HG02678 (cell line): ENCODE results near the gene ATG7.
A peak's percentile ranks its signal among the peaks of the same experiment; 100 is the strongest.
"Not testable (repeated sequence)": the region's sequence is repeated elsewhere in the genome, so short reads cannot be mapped to it uniquely, and the experiment has no call there.

ENCODE experiments used
- ATAC-seq: cut with Tn5 transposase; IDR thresholded peaks from one replicate; pipeline ENCODE4 v1.9.1; 2021; ENCODE audit warnings: mild to moderate bottlenecking, moderate library complexity; ENCODE audit not compliant: unreplicated experiment

The ATG7 gene

GRCh38 chr3:11581237-11582190 lies 309.3 kb downstream of the ATG7 start:
- ATAC-seq = no peak

DNA sequence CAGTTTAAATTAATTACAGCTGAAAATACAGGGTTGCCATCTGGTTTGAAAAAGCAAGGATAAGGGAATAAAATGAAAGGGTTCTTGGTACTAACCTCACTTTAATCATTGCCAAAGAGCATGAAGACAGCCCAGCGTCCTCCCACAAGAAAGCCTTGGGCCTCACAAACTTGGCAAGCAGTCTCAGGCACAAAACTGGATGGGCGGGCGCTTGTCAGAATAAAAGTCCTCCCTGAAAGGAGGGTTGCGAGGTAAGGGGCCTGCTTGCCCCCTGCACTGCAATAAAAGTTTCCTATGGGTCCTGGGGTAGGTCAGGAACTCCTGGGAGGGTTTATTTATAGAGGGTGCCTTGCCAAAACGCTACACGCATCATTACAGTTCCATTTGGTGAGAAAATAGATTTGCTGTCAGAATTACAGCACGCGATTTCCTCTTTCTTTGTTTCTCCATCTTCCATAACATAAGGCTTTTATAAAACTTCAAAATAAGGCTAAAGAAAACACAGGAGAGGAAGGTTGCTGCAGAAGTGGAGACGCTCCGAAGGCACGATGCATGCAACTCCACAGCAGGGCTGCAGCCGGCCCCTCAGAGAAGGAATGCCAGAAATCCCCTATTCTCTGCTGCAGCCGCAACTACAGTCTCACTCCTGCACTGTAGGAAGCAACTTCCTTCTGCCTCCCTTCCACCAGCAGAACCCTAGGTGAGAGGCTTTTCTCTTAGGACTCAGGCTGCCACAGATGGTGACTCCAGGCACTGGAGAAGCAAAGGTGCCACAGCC lies 310.2 kb downstream of the ATG7 start:
- peak; percentile 61 for ATAC-seq

DNA sequence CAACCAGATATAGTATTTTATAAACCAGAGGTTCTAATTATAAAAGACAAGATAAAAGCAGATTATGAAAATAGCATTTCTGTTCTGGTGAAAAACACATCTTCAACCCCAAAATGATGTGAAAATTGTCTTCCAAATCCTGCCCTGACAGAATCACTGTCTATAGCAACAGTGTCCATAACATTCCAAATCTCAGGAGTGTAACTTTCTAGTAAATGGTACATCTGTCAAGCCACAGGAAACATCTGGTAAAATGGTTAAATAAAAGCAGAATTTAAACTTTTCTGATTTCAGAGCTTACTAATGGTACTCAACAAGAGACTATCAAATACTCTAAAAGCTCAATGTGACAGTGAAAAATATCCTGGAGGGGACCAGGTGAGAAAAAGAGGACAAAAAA lies 311.0 kb downstream of the ATG7 start:
- no peak for ATAC-seq

- ATAC-seq = no peak
Measured at GRCh38 chr3:11583638-11584046, 311.4 kb downstream of the ATG7 start.

- no peak for ATAC-seq
Measured at GRCh38 chr3:11584570-11584969, 312.4 kb downstream of the ATG7 start.

DNA sequence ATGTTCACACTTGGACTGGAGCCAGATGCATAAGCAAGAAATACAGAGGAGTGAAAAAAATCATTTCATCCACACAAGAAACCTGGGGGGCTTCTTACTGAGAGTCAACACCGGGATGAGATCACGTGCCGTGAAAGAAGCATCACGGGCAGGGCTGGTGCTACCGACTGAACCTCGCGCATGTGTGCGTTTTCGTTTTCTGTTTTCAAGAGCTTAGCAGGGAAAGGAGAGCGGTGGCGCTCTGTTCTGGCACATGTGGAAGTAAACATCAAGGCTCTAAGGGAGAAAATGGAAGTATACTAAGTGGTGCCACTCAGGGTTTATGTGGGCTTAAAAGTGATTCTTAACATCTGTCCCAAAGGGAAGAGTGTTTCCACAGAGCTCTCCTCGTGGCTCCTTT lies 315.6 kb downstream of the ATG7 start:
- no peak for ATAC-seq

- ATAC-seq = no peak
Measured at GRCh38 chr3:11588338-11588737, 316.1 kb downstream of the ATG7 start.

- ATAC-seq = no peak
Measured at GRCh38 chr3:11588755-11589154, 316.6 kb downstream of the ATG7 start.

GRCh38 chr3:11589706-11590105 lies 317.5 kb downstream of the ATG7 start:
- ATAC-seq = no peak

DNA sequence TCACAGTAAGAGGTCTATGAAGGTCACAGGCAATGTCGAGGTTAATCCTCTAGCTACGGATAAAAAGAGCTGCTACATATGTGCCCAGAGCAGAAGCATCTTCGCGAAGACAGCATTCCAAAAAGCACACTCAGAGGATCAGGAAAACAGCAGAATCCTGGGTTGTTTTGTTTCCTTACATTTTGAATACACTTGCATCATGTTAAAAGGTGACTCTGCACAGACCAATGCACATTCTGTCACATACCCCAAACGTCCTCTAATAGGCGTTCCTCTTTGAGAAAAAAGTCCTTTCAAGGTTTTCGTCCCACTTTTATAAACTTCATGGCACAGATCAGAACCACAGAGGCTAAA lies 318.8 kb downstream of the ATG7 start:
- no peak for ATAC-seq

DNA sequence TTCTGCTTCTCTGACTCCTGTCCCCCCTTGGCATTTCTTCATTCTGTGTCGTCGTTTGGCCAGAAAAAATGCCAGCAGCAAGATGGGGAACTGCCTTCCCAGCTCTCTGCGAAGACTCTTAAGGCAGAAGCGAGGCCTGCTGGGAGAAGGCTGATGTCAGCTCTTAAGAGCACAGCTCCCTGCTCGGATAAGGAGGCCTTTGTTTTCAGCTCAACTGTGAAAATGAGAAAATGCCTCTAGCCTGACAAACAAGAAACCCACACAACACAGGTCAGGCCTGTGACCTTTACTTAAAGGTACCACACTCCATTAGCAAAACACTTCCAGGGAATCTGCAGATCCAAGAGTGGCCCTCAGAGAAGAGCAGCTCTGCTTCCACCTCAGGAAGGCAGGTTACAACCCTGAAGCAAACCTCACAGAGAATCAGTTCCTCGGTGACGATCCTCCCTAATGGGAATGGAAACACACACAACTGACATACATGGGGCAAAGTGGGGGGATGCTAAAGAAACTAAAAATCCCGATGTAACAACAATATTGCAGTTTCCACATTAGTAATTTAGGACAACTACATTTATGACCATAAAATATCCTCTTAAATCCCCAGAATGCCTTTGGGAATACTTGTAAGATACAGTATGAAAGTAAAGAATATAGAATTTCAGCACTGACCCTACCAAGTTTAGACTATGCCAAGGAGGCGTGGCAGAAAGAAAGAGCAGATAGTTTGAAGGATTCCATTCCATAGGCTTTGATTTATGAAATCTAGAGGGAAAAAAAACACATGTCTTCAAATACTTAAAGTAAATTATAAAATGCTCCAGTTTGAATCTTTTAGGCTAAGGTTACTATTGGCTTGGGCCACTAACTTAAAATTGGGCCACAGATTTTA lies 319.4 kb downstream of the ATG7 start:
- ATAC-seq = no peak

GRCh38 chr3:11592445-11593298 lies 320.5 kb downstream of the ATG7 start:
- ATAC-seq = no peak

DNA sequence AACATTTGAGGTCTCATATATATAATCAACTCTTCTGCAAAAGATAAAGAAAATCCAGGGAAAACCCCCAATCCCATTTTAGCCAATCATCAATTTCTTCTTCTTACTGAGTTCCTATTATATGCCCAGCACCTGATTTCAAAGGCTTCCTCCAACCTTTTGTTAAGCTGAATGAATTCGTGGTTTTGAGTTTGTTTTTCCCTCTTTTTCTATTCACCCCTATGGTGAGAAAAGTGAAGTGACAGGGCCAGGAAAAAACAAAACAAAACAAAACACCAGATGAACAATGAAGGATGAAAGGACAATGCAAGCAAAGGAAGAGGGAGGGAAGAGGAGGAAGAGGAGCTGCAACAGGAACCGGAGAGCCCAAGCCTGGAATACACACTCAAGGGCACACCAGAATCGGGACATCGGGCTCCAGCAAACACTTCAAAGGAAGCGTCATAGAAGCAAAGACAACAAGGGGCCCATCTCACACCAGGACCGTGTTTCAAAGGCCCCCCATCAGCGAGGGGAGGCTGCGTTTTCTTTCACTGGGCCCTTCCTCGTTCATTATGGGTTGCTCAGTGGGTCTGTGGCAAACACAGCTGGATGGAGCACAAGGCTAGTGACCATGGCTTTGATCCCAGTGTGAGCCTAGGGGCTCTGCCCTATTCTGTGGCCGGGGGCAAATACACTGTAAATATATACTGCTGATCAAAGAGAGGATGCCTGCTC lies 321.3 kb downstream of the ATG7 start:
- ATAC-seq = no peak

- ATAC-seq = not testable (repeated sequence)
Measured at GRCh38 chr3:11595024-11595423, 322.8 kb downstream of the ATG7 start.

DNA sequence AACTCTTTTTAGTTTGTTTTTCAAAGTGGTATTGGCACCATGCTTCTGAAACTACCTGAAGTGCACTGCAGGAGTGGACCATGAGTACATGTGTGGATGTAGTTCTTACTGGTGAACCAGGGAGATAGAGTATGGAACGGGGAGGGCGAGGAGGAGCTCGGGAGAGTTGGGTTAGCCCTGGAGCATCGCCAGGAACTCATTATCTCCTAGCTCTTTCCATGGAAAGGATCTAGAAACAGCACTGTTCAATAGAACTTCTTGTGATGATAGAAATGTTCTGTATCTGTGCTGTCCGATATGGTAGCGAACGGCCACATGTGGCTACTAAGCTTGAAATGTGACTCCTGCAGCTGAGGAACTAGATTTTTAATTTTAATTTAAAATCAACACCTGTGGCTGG lies 324.2 kb downstream of the ATG7 start:
- ATAC-seq = no peak

DNA sequence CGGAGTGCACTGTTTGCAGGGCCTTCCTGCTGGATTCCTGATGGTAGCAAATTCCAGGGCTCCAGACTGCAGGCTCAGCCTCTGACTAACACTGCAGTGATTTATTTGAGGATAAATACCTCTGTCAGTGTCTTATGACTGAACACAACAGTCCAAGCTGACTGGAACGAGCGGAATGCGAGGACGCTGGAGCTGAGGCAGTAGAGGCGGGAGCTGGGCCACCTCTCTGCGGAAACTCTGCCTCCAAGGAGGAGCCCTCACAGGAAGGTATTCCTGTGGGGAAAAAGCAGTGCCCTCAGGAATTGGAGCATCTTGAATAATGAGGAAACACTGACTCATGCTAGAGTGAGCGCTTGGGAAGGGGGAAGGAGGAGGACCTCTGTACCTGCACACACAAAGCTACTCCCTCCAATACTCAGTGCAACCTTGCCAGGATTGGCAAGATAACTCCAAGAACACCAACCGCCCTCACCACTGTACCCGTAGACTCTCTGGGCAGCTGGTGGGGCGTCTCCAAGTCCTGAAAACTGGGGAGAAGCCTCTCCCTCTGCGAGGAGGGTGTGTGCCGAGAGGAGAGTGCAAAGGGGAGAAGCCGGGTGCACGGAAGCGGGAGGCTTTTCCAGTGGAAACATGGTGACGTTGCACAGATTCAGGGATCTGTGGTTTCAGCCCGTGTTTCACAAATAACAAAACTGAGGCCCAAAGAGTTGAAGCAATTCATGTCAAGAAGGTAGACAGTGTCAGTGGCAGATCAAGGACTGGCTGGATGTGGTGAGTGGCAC lies 328.5 kb downstream of the ATG7 start:
- ATAC-seq = no peak

GRCh38 chr3:11601446-11602238 lies 329.4 kb downstream of the ATG7 start:
- ATAC-seq = peak; percentile 87
